HCT116 (cell line): ENCODE measurements around the gene KNCN. TPM values are rescaled to one million over a fixed set of nuclear protein-coding genes. Genes with fewer than 3 reads are reported as not detected.

Source experiments
- ATAC-seq: fragments of 200-7000 bp; cut with Tn5 transposase; 2 replicates; pipeline ENCODE4 v1.9.1; 2020; ENCODE audit warnings: mild to moderate bottlenecking, moderate library complexity
- BruUV-seq: library from RNA; stranded (reverse); fragments of 400-500 nt; replicated peaks from 2 replicates; lab custom pipeline; 2021; lab: Mats Ljungman, UMichigan
- CTCF ChIA-PET: fragments of 300-600 bp; sonication (Branson Sonifier 250); formaldehyde crosslinking; loops from one replicate; lab custom pipeline; 2021; ENCODE audit warnings: antibody characterized with exemption; lab: Charles Lee
- POLR2A ChIA-PET: fragments of 300-600, 350-600 bp; sonication (Branson Sonifier 250); formaldehyde crosslinking; loops from one replicate; lab custom pipeline; 2021; ENCODE audit warnings: antibody characterized with exemption; lab: Charles Lee
- RAD21 ChIA-PET, 2 experiments: fragments of 300-600 bp; sonication (Branson Sonifier 250); formaldehyde crosslinking; loops; one replicate each; lab custom pipeline; 2023; ENCODE audit warnings: low total read pairs in 2 of 2; ENCODE audit not compliant: uncharacterized antibody in 2 of 2, unreplicated experiment in 2 of 2, low non-redundant PET in 1 of 2; lab: Charles Lee
- DNase-seq: peaks from one replicate; pipeline ENCODE4 v3.0.0-alpha.2; 2010; ENCODE audit warnings: low read depth, low spot score
- H2AFZ ChIP-seq: fragments of 200-600 bp; shearing (Covaris generic), sonication (generic); 2 replicates; pipeline ENCODE4 v1.6.1; 2017; ENCODE audit warnings: low read depth, mixed run types, mixed read lengths, antibody characterized with exemption, low read length; ENCODE audit not compliant: poor library complexity, severe bottlenecking
- H3K27ac ChIP-seq: 2 replicates; pipeline ENCODE4 v1.5.1; 2012; ENCODE audit warnings: low read depth, low read length
- H3K27me3 ChIP-seq: fragments of 200-600 bp; sonication (generic); 2 replicates; pipeline ENCODE4 v1.6.1; 2016; ENCODE audit warnings: mixed run types, low read length, mixed read lengths; ENCODE audit not compliant: insufficient read depth
- H3K36me3 ChIP-seq, 2 experiments: fragments of 200-500 bp in 1 of 2; fragments of 200-600 bp in 1 of 2; sonication (Bioruptor generic) in 1 of 2; sonication (generic) in 1 of 2; 2 replicates each; pipeline versions ENCODE4 v1.5.1 to v1.6.1; 2014 to 2016; ENCODE audit warnings: low read length in 2 of 2, inconsistent platforms in 1 of 2, mixed read lengths in 1 of 2, mixed run types in 1 of 2; ENCODE audit not compliant: insufficient read depth in 2 of 2, control insufficient read depth in 1 of 2
- H3K4me1 ChIP-seq, 2 experiments: fragments of 200-600 bp in 1 of 2; sonication (generic) in 1 of 2; 2 replicates each; pipeline versions ENCODE4 v1.5.1 to v1.6.1; 2012 to 2017; ENCODE audit warnings: low read length in 2 of 2, inconsistent platforms in 1 of 2, mild to moderate bottlenecking in 1 of 2, mixed read lengths in 1 of 2, mixed run types in 1 of 2, moderate library complexity in 1 of 2; ENCODE audit not compliant: insufficient read depth in 2 of 2, control insufficient read depth in 1 of 2
- H3K4me2 ChIP-seq: fragments of 200-600 bp; sonication (generic); 2 replicates; pipeline ENCODE4 v1.6.1; 2017; ENCODE audit warnings: mixed run types, low read length, mixed read lengths
- H3K4me3 ChIP-seq, 2 experiments: fragments of 200-600 bp in 1 of 2; sonication (generic) in 1 of 2; replicated peaks in 1 of 2; 2 replicates each; pipeline ENCODE4 v1.5.1; 2011 to 2016; ENCODE audit warnings: low read length in 2 of 2, control low read depth in 1 of 2, low read depth in 1 of 2, mild to moderate bottlenecking in 1 of 2, mixed read lengths in 1 of 2, mixed run types in 1 of 2
- H3K79me2 ChIP-seq: fragments of 200-600 bp; sonication (generic); 2 replicates; pipeline ENCODE4 v1.6.1; 2017; ENCODE audit warnings: mild to moderate bottlenecking, mixed run types, low read length, moderate library complexity, mixed read lengths; ENCODE audit not compliant: insufficient read depth
- H3K9ac ChIP-seq: fragments of 200-600 bp; sonication (generic); 2 replicates; pipeline ENCODE4 v1.6.1; 2016; ENCODE audit warnings: low read length, mixed read lengths
- H3K9me2 ChIP-seq: fragments of 200-600 bp; sonication (generic), shearing (Covaris generic); 2 replicates; pipeline ENCODE4 v1.6.1; 2017; ENCODE audit warnings: mixed run types, mild to moderate bottlenecking, moderate library complexity; ENCODE audit not compliant: insufficient read depth
- H3K9me3 ChIP-seq, 2 experiments: fragments of 200-500 bp in 1 of 2; fragments of 200-600 bp in 1 of 2; sonication (Bioruptor generic) in 1 of 2; sonication (generic) in 1 of 2; 2 replicates each; pipeline ENCODE4 v1.6.1; 2014 to 2017; ENCODE audit warnings: low read length in 2 of 2, mixed read lengths in 2 of 2, inconsistent platforms in 1 of 2, low read depth in 1 of 2, mild to moderate bottlenecking in 1 of 2, mixed run types in 1 of 2, moderate library complexity in 1 of 2; ENCODE audit not compliant: control insufficient read depth in 1 of 2, insufficient read depth in 1 of 2
- H4K20me1 ChIP-seq: fragments of 200-600 bp; sonication (generic), shearing (Covaris generic); 2 replicates; pipeline ENCODE4 v1.6.1; 2017; ENCODE audit warnings: mixed run types, mild to moderate bottlenecking, moderate library complexity; ENCODE audit not compliant: insufficient read depth
- CBX3 ChIP-seq: IDR thresholded peaks from 2 replicates; pipeline ENCODE4 v1.6.1; 2012; ENCODE audit warnings: low read depth
- CEBPB ChIP-seq: IDR thresholded peaks from 2 replicates; pipeline ENCODE4 v1.6.1; 2012; ENCODE audit warnings: low read depth
- EZH2 ChIP-seq: fragments of 200-600 bp; sonication (generic); IDR thresholded peaks from 2 replicates; pipeline ENCODE4 v1.6.1; 2017; ENCODE audit warnings: antibody characterized with exemption, mixed run types
- EZH2phosphoT487 ChIP-seq: fragments of 200-600 bp; IDR thresholded peaks from 2 replicates; pipeline ENCODE4 v1.6.1; 2018; ENCODE audit warnings: antibody characterized with exemption, borderline replicate concordance
- FOSL1 ChIP-seq: IDR thresholded peaks from 2 replicates; pipeline ENCODE4 v1.6.1; 2012; ENCODE audit warnings: low read depth
- JUND ChIP-seq: IDR thresholded peaks from 2 replicates; pipeline ENCODE4 v1.6.1; 2012
- SIN3A ChIP-seq: IDR thresholded peaks from 2 replicates; pipeline ENCODE4 v1.6.1; 2012; ENCODE audit warnings: low read depth
- SP1 ChIP-seq: IDR thresholded peaks from 2 replicates; pipeline ENCODE4 v1.6.1; 2012; ENCODE audit warnings: low read depth
- SRF ChIP-seq: IDR thresholded peaks from 2 replicates; pipeline ENCODE4 v1.6.1; 2012; ENCODE audit warnings: low read depth
- TCF7L2 ChIP-seq: IDR thresholded peaks from 2 replicates; pipeline ENCODE4 v1.7.0; 2011; ENCODE audit warnings: borderline replicate concordance, inconsistent platforms; ENCODE audit not compliant: insufficient read depth, insufficient read length; ENCODE audit errors: extremely low read depth
- YY1 ChIP-seq: IDR thresholded peaks from 2 replicates; pipeline ENCODE4 v1.6.1; 2011; ENCODE audit warnings: low read length, low read depth, moderate library complexity, mild to moderate bottlenecking; ENCODE audit not compliant: insufficient replicate concordance; ENCODE audit errors: extremely low read depth
- ZFX ChIP-seq: fragments of 450-650 bp; IDR thresholded peaks from 2 replicates; pipeline ENCODE4 v1.6.1; 2017
- ZNF274 ChIP-seq: fragments of 200-500 bp; sonication (Bioruptor generic); IDR thresholded peaks from 2 replicates; pipeline ENCODE4 v1.6.1; 2014; ENCODE audit warnings: mild to moderate bottlenecking, low read depth, low read length, inconsistent platforms
- intact Hi-C: fragments of 100-400 bp; cut with micrococcal nuclease; formaldehyde crosslinking; loops from 2 replicates; pipeline ENCODE4 v1.10.0; 2022
- total RNA-seq: library from RNA; stranded (reverse); gene quantifications from one replicate; pipeline ENCODE4 v1.2.1, GENCODE V29; 2021; ENCODE audit not compliant: unreplicated experiment
- TF ChIP-seq, protein P1 (sequence below): IDR thresholded peaks from 2 replicates; pipeline ENCODE4 v1.6.1; 2011; ENCODE audit warnings: mild to moderate bottlenecking, low read length, moderate library complexity; ENCODE audit not compliant: insufficient replicate concordance; ENCODE audit errors: extremely low read depth
- TF ChIP-seq, protein P2 (sequence below): IDR thresholded peaks from 2 replicates; pipeline ENCODE4 v1.6.1; 2012
- TF ChIP-seq, protein P3 (sequence below): IDR thresholded peaks from 2 replicates; pipeline ENCODE4 v1.6.1; 2012
- TF ChIP-seq, protein P4 (sequence below), 3 experiments: fragments of 200-600 bp in 1 of 3; sonication (generic) in 1 of 3; IDR thresholded peaks in 2 of 3; conservative IDR thresholded peaks in 1 of 3; 2 replicates each; pipeline ENCODE4 v1.5.1; 2012 to 2017; ENCODE audit warnings: low read depth in 2 of 3, low read length in 2 of 3, antibody characterized with exemption in 1 of 3, borderline replicate concordance in 1 of 3, control low read depth in 1 of 3, mild to moderate bottlenecking in 1 of 3, mixed read lengths in 1 of 3, mixed run types in 1 of 3, moderate library complexity in 1 of 3; ENCODE audit not compliant: insufficient read depth in 1 of 3
- TF ChIP-seq, protein P5 (sequence below): IDR thresholded peaks from 2 replicates; pipeline ENCODE4 v1.6.1; 2012; ENCODE audit warnings: low read depth

Gene KNCN
- total RNA-seq, 1 experiment from 2014 or later = not detected

DNA sequence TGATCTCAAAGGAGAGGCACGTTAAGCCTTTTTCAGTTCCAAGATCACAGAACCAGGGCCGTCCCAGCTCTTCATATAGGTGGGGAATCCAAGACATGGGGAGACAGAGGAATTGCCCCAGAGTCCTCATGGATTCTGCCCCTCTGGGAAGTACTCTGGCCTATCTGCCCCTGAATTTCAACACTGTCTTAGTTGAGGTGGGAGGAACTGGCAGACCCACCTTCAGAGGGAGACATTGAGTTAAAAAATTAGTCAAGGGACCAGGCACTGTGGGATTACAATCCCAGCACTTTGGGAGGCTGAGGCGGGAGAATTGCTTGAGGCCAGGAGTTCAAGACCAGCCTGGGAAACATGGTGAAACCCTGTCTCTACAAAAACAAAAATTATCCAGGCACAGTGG, 2.1 kb upstream of the KNCN start:
- no peak overlapping the region for H3K4me3 ChIP-seq
- H3K9me2 ChIP-seq = no peaks in the 10 kb centered on the region
- BruUV-seq = no TSS peak
- H3K27me3 ChIP-seq = no peaks in the 10 kb centered on the region
- ChIA-PET POLR2A (no interaction called here), RAD21 (no interaction called here), CTCF (no interaction called here)
- H3K9me3 ChIP-seq = no peaks in the 10 kb centered on the region
- no peaks in the 10 kb centered on the region for H3K79me2 ChIP-seq
- no peaks in the 10 kb centered on the region; a peak in 1 of 4 replicates for H3K36me3 ChIP-seq
- peaks cover 0 to 7% of the 10 kb centered on the region in 2 experiments; a peak in 2 of 4 replicates for H3K4me1 ChIP-seq
- TF ChIP-seq, protein P1, sequence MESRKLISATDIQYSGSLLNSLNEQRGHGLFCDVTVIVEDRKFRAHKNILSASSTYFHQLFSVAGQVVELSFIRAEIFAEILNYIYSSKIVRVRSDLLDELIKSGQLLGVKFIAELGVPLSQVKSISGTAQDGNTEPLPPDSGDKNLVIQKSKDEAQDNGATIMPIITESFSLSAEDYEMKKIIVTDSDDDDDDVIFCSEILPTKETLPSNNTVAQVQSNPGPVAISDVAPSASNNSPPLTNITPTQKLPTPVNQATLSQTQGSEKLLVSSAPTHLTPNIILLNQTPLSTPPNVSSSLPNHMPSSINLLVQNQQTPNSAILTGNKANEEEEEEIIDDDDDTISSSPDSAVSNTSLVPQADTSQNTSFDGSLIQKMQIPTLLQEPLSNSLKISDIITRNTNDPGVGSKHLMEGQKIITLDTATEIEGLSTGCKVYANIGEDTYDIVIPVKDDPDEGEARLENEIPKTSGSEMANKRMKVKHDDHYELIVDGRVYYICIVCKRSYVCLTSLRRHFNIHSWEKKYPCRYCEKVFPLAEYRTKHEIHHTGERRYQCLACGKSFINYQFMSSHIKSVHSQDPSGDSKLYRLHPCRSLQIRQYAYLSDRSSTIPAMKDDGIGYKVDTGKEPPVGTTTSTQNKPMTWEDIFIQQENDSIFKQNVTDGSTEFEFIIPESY = no peak
- TF ChIP-seq, protein P2, sequence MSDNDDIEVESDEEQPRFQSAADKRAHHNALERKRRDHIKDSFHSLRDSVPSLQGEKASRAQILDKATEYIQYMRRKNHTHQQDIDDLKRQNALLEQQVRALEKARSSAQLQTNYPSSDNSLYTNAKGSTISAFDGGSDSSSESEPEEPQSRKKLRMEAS = no peak
- TF ChIP-seq ZFX (no peak), SP1 (no peak), YY1 (no peak), SRF (no peak), JUND (no peak), FOSL1 (no peak), CBX3 (no peak), ZNF274 (no peak), CEBPB (no peak), EZH2phosphoT487 (no peak), TCF7L2 (no peak), SIN3A (no peak), EZH2 (no peak)
- TF ChIP-seq, protein P3, sequence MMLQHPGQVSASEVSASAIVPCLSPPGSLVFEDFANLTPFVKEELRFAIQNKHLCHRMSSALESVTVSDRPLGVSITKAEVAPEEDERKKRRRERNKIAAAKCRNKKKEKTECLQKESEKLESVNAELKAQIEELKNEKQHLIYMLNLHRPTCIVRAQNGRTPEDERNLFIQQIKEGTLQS = no peak
- TF ChIP-seq, protein P4, sequence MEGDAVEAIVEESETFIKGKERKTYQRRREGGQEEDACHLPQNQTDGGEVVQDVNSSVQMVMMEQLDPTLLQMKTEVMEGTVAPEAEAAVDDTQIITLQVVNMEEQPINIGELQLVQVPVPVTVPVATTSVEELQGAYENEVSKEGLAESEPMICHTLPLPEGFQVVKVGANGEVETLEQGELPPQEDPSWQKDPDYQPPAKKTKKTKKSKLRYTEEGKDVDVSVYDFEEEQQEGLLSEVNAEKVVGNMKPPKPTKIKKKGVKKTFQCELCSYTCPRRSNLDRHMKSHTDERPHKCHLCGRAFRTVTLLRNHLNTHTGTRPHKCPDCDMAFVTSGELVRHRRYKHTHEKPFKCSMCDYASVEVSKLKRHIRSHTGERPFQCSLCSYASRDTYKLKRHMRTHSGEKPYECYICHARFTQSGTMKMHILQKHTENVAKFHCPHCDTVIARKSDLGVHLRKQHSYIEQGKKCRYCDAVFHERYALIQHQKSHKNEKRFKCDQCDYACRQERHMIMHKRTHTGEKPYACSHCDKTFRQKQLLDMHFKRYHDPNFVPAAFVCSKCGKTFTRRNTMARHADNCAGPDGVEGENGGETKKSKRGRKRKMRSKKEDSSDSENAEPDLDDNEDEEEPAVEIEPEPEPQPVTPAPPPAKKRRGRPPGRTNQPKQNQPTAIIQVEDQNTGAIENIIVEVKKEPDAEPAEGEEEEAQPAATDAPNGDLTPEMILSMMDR (IDR thresholded peaks at IDR 0.05 in 2 of 3, conservative IDR thresholded peaks at IDR 0.05 in 1 of 3; ENCODE audit: borderline replicate concordance in 1 of 3, insufficient read depth in 1 of 3, low read depth in 2 of 3, low read length in 2 of 3) = no peak
- TF ChIP-seq, protein P5, sequence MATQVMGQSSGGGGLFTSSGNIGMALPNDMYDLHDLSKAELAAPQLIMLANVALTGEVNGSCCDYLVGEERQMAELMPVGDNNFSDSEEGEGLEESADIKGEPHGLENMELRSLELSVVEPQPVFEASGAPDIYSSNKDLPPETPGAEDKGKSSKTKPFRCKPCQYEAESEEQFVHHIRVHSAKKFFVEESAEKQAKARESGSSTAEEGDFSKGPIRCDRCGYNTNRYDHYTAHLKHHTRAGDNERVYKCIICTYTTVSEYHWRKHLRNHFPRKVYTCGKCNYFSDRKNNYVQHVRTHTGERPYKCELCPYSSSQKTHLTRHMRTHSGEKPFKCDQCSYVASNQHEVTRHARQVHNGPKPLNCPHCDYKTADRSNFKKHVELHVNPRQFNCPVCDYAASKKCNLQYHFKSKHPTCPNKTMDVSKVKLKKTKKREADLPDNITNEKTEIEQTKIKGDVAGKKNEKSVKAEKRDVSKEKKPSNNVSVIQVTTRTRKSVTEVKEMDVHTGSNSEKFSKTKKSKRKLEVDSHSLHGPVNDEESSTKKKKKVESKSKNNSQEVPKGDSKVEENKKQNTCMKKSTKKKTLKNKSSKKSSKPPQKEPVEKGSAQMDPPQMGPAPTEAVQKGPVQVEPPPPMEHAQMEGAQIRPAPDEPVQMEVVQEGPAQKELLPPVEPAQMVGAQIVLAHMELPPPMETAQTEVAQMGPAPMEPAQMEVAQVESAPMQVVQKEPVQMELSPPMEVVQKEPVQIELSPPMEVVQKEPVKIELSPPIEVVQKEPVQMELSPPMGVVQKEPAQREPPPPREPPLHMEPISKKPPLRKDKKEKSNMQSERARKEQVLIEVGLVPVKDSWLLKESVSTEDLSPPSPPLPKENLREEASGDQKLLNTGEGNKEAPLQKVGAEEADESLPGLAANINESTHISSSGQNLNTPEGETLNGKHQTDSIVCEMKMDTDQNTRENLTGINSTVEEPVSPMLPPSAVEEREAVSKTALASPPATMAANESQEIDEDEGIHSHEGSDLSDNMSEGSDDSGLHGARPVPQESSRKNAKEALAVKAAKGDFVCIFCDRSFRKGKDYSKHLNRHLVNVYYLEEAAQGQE = no peak
- DNase-seq (no peak), ATAC-seq (no peak)
- no peak overlapping the region for H2AFZ ChIP-seq
- intact Hi-C loops = no loop called here
- H3K9ac ChIP-seq = no peak overlapping the region
- H4K20me1 ChIP-seq = no peaks in the 10 kb centered on the region; the same call in 1 of the 2 replicates
- no peak overlapping the region for H3K27ac ChIP-seq
- no peak overlapping the region for H3K4me2 ChIP-seq
